Astrocyte (in vitro differentiated cells and primary cell): ENCODE measurements around the gene PRKRA. TPM values are rescaled to one million over a fixed set of nuclear protein-coding genes. Genes with fewer than 3 reads are reported as not detected.

ENCODE experiments used
- DNase-seq: peaks from one replicate; pipeline ENCODE4 v3.0.0-alpha.2; 2010; ENCODE audit warnings: low read depth
- FAIRE-seq: peaks from 2 replicates; lab custom pipeline; 2011; peaks lifted over from hg19 to GRCh38; lab: Jason Lieb, UNC
- H2AFZ ChIP-seq: 2 replicates; pipeline ENCODE4 v1.6.0; 2012; ENCODE audit warnings: low read depth, low read length, inconsistent platforms
- H3K27ac ChIP-seq: 2 replicates; pipeline ENCODE4 v1.5.1; 2011; ENCODE audit warnings: low read depth, low read length, inconsistent platforms
- H3K27me3 ChIP-seq: 2 replicates; pipeline ENCODE4 v1.6.0; 2011; ENCODE audit warnings: low read length, inconsistent platforms; ENCODE audit not compliant: insufficient read depth
- H3K36me3 ChIP-seq: 2 replicates; pipeline ENCODE4 v1.5.1; 2011; ENCODE audit warnings: low read length, inconsistent platforms; ENCODE audit not compliant: insufficient read depth
- H3K4me1 ChIP-seq: 2 replicates; pipeline ENCODE4 v1.5.1; 2011; ENCODE audit warnings: low read length, inconsistent platforms; ENCODE audit not compliant: insufficient read depth
- H3K4me2 ChIP-seq: 2 replicates; pipeline ENCODE4 v1.6.0; 2012; ENCODE audit warnings: low read length, inconsistent platforms
- H3K4me3 ChIP-seq: 2 replicates; pipeline ENCODE4 v1.5.1; 2011; ENCODE audit warnings: low read depth, mild to moderate bottlenecking, low read length, inconsistent platforms; ENCODE audit not compliant: insufficient read depth
- H3K79me2 ChIP-seq: 2 replicates; pipeline ENCODE4 v1.6.0; 2012; ENCODE audit warnings: mild to moderate bottlenecking, low read length, inconsistent platforms; ENCODE audit not compliant: insufficient read depth
- H3K9ac ChIP-seq: 2 replicates; pipeline ENCODE4 v1.6.0; 2012; ENCODE audit warnings: mild to moderate bottlenecking, low read length, inconsistent platforms
- H3K9me3 ChIP-seq: 2 replicates; pipeline ENCODE4 v1.5.1; 2012; ENCODE audit warnings: low read depth, mild to moderate bottlenecking, low read length, inconsistent platforms; ENCODE audit not compliant: insufficient read depth
- H4K20me1 ChIP-seq: 2 replicates; pipeline ENCODE4 v1.6.0; 2012; ENCODE audit warnings: low read length, inconsistent platforms; ENCODE audit not compliant: insufficient read depth
- H3K27ac Mint-ChIP-seq: one replicate; pipeline ENCODE4 v1.8.0; 2021; ENCODE audit warnings: mild to moderate bottlenecking, mixed read lengths; ENCODE audit not compliant: unreplicated experiment
- H3K27me3 Mint-ChIP-seq: one replicate; pipeline ENCODE4 v1.8.0; 2021; ENCODE audit warnings: low read depth, mixed read lengths; ENCODE audit not compliant: unreplicated experiment
- H3K36me3 Mint-ChIP-seq: one replicate; pipeline ENCODE4 v1.8.0; 2021; ENCODE audit warnings: low read depth, mixed read lengths; ENCODE audit not compliant: unreplicated experiment
- H3K4me1 Mint-ChIP-seq: one replicate; pipeline ENCODE4 v1.8.0; 2021; ENCODE audit warnings: low read depth, mixed read lengths; ENCODE audit not compliant: unreplicated experiment
- H3K4me3 Mint-ChIP-seq: one replicate; pipeline ENCODE4 v1.8.0; 2021; ENCODE audit warnings: mild to moderate bottlenecking, moderate library complexity, mixed read lengths; ENCODE audit not compliant: unreplicated experiment
- H3K9me3 Mint-ChIP-seq: one replicate; pipeline ENCODE4 v1.8.0; 2021; ENCODE audit warnings: mild to moderate bottlenecking, mixed read lengths; ENCODE audit not compliant: unreplicated experiment
- EZH2 ChIP-seq: IDR thresholded peaks from 2 replicates; pipeline ENCODE4 v1.6.1; 2012; ENCODE audit warnings: mild to moderate bottlenecking, low read length, inconsistent platforms; ENCODE audit not compliant: insufficient read depth
- total RNA-seq: library from RNA; stranded (reverse); gene quantifications from 2 replicates; pipeline ENCODE4 v1.2.1, GENCODE V29; 2021
- TF ChIP-seq, protein P1 (sequence below): IDR thresholded peaks from 2 replicates; pipeline ENCODE4 v1.5.1; 2011; ENCODE audit warnings: low read depth, mild to moderate bottlenecking, inconsistent platforms, low read length, moderate library complexity; ENCODE audit not compliant: insufficient read depth

PRKRA gene
- total RNA-seq, 1 donor from 2014 or later = 43.2 TPM

DNA sequence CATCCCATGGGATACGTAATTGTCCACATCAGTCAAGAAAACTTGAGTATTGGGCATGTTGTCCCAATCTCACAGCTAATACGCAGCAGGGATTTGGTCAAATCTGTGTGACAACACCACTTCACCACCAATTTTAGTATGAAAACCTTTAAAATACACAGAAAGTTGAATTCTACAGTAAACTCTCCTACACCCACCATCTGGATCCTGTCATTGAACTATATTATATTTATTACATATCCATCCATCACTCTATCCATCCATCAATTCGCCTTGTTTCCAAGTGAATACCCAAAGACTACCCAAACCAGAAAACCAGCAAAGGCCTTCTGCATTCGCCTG, 28.3 kb upstream of the PRKRA start:
- Mint-ChIP-seq H3K4me1 (peaks cover 17% of the 10 kb centered on the region), H3K27me3 (no peaks in the 10 kb centered on the region), H3K36me3 (no peaks in the 10 kb centered on the region), H3K27ac (peak overlapping the region; percentile 98), H3K9me3 (no peaks in the 10 kb centered on the region), H3K4me3 (peak overlapping the region; percentile 91)
- H3K9ac ChIP-seq = peak overlapping the region; percentile 94
- peaks cover 21% of the 10 kb centered on the region for H3K4me1 ChIP-seq
- H2AFZ ChIP-seq = peak overlapping the region; percentile 92
- no peaks in the 10 kb centered on the region for H3K9me3 ChIP-seq
- FAIRE-seq = no peak
- no peaks in the 10 kb centered on the region for H3K36me3 ChIP-seq
- H3K4me3 ChIP-seq = peak overlapping the region; percentile 98
- H3K79me2 ChIP-seq = peaks cover 54% of the 10 kb centered on the region
- peak overlapping the region; percentile 94 for H3K4me2 ChIP-seq
- H3K27me3 ChIP-seq = no peaks in the 10 kb centered on the region
- no peak for DNase-seq
- peaks cover 29% of the 10 kb centered on the region for H4K20me1 ChIP-seq
- no peak for TF ChIP-seq EZH2
- TF ChIP-seq, protein P1, sequence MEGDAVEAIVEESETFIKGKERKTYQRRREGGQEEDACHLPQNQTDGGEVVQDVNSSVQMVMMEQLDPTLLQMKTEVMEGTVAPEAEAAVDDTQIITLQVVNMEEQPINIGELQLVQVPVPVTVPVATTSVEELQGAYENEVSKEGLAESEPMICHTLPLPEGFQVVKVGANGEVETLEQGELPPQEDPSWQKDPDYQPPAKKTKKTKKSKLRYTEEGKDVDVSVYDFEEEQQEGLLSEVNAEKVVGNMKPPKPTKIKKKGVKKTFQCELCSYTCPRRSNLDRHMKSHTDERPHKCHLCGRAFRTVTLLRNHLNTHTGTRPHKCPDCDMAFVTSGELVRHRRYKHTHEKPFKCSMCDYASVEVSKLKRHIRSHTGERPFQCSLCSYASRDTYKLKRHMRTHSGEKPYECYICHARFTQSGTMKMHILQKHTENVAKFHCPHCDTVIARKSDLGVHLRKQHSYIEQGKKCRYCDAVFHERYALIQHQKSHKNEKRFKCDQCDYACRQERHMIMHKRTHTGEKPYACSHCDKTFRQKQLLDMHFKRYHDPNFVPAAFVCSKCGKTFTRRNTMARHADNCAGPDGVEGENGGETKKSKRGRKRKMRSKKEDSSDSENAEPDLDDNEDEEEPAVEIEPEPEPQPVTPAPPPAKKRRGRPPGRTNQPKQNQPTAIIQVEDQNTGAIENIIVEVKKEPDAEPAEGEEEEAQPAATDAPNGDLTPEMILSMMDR = no peak
- peak overlapping the region; percentile 93 for H3K27ac ChIP-seq

DNA sequence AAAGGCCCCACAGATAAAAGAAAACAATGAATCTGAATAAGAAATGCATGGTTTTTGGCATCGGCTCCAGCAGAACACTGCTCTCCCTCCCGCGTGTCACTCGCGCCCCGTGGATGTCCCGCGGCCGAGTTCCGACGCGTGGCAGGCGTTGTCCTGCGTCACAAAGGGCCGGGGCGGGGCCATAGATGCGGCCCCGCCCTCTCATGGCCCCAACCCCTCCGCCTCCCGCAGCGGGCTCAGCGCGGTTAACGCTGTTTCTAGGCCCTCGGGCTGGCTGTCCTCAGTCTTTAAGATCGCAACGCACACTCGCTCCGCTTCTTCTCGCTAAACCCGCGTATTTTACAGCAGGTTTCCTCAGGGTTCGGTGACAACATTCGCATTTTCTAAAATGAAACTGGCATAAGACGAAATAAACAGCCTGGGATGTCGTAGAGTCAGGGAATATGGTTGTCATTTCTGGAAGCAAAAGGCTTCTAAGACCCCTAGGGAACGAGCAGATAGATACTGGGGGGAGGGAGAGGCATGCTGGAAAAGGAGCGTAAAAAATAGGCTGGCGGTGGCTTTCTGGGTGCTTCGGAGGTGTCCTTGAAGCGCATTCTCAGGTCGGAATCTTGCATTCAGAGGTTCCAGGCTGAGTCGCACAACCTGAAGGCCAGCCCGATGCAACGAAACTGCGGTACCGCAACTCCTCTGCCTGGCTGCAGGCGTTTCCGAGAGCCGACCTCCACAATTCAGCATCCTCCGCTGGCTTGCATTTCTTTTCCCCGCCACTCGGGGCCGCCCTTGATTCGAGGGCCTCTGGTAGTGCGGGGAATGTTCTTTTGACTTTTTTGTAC, 27.7 kb upstream of the PRKRA start, which contains the start of gene FKBP7:
Gene FKBP7, minus strand, starts transcription at position 162 of the 836 bp plus-strand sequence. Its CDS starts 101 bp downstream, at position 61.
- Histone ChIP-seq H3K4me3 (peak within 1 kb of the TSS; percentile 98), H3K9ac (peak within 1 kb of the TSS; percentile 94), H3K27ac (peak within 1 kb of the TSS; percentile 93), H2AFZ (peak within 1 kb of the TSS; percentile 92), H3K9me3 (no peaks in the 10 kb centered on the region), H3K36me3 (no peaks in the 10 kb centered on the region), H4K20me1 (peaks cover 23% of the 10 kb centered on the region), H3K4me1 (peaks cover 15% of the 10 kb centered on the region), H3K27me3 (no peaks in the 10 kb centered on the region), H3K79me2 (peaks cover 48% of the 10 kb centered on the region), H3K4me2 (peak within 1 kb of the TSS; percentile 94)
- peak within 1 kb of the TSS; percentile 91 for H3K4me3 Mint-ChIP-seq
- H3K4me1 Mint-ChIP-seq = peaks cover 21% of the 10 kb centered on the region
- H3K27me3 Mint-ChIP-seq = no peaks in the 10 kb centered on the region
- FAIRE-seq = no peak
- H3K27ac Mint-ChIP-seq = peak within 1 kb of the TSS; percentile 98
- no peaks in the 10 kb centered on the region for H3K9me3 Mint-ChIP-seq
- no peak for TF ChIP-seq EZH2
- TF ChIP-seq, protein P1 = peak; percentile 59
- H3K36me3 Mint-ChIP-seq = no peaks in the 10 kb centered on the region
- peak; percentile 66 for DNase-seq

DNA sequence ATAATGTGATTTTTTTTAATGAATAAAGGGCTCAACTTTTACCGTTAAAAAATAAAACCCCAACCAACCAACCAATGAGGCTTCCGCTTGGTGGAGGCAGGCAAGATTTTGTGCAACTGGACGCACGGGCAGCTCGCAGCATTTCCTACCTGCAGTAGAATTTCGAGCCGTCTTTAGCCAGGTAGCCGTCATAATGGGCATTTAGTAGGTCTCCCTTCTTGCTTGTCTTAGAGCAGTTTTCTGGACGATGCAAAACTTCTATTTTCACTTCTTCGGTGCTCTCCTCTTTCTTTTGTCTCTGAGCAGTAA, 27.1 kb upstream of the PRKRA start:
- Histone ChIP-seq H3K9ac (peak overlapping the region; percentile 94), H3K27me3 (no peaks in the 10 kb centered on the region), H2AFZ (peak overlapping the region; percentile 92), H4K20me1 (peaks cover 19% of the 10 kb centered on the region), H3K9me3 (no peaks in the 10 kb centered on the region), H3K36me3 (no peaks in the 10 kb centered on the region), H3K79me2 (peaks cover 45% of the 10 kb centered on the region), H3K4me1 (peaks cover 15% of the 10 kb centered on the region), H3K4me2 (peak overlapping the region; percentile 94), H3K4me3 (peak overlapping the region; percentile 98), H3K27ac (peak overlapping the region; percentile 93)
- peak overlapping the region; percentile 91 for H3K4me3 Mint-ChIP-seq
- H3K27ac Mint-ChIP-seq = peak overlapping the region; percentile 98
- H3K36me3 Mint-ChIP-seq = no peaks in the 10 kb centered on the region
- H3K4me1 Mint-ChIP-seq = peaks cover 21% of the 10 kb centered on the region
- no peak for TF ChIP-seq EZH2
- TF ChIP-seq, protein P1 = no peak
- no peaks in the 10 kb centered on the region for H3K27me3 Mint-ChIP-seq
- FAIRE-seq (no peak), DNase-seq (no peak)
- no peaks in the 10 kb centered on the region for H3K9me3 Mint-ChIP-seq
